NCI-H460 (cell line): ENCODE data around the gene KIRREL3. TPM values are rescaled to one million over a fixed set of nuclear protein-coding genes. Genes with fewer than 3 reads are reported as not detected.

ENCODE experiments used
- DNase-seq: peaks from one replicate; pipeline ENCODE4 v3.0.0-alpha.2; 2016; ENCODE audit warnings: low read depth; ENCODE audit errors: extremely low read depth
- total RNA-seq: library from RNA; depleted of rRNA; stranded (reverse); fragments of >200 nt; shearing (Covaris generic); gene quantifications from 2 replicates; pipeline ENCODE4 v1.2.3, GENCODE V29; 2014

KIRREL3 gene
- total RNA-seq, 1 experiment from 2014 or later = not detected

DNA sequence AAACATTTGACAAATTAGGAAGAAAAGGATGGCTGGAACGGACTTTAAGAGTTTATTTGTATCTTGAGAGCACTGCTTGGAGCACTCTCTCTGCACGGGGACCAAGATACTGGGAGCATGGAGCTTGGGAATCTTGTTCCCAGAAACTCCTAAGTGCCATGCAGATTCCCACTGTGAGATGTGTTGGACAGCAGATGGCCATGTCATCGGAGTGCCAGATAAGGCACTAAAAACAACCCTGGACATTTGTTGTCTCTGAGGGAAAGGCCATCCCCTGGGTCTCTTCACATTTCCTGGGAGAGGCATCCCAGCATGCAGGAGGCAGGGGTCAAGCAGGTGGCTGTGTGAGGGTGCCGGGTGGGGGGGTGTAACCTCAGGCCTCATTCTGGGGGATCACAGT, 2.9 kb downstream of the KIRREL3 start:
- no peak for DNase-seq

DNA sequence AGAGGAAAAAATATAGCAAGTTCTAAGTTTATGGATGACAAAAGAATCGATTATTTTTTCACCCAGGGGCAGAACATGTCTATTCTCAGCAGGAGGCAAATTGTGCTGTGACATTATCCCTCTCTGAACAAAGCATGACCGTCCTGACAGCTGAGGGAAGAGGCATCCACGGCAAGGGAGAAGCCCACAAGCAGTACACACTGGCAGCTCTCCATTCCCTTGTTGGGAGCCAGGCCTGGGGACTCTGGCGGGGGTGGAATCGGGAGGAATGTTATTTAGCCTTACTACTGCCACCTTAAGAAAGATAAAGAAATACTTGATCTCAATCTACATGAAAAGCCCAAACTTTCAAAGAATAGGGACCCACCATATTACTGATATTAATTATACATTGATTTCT, 3.4 kb downstream of the KIRREL3 start:
- DNase-seq = no peak

DNA sequence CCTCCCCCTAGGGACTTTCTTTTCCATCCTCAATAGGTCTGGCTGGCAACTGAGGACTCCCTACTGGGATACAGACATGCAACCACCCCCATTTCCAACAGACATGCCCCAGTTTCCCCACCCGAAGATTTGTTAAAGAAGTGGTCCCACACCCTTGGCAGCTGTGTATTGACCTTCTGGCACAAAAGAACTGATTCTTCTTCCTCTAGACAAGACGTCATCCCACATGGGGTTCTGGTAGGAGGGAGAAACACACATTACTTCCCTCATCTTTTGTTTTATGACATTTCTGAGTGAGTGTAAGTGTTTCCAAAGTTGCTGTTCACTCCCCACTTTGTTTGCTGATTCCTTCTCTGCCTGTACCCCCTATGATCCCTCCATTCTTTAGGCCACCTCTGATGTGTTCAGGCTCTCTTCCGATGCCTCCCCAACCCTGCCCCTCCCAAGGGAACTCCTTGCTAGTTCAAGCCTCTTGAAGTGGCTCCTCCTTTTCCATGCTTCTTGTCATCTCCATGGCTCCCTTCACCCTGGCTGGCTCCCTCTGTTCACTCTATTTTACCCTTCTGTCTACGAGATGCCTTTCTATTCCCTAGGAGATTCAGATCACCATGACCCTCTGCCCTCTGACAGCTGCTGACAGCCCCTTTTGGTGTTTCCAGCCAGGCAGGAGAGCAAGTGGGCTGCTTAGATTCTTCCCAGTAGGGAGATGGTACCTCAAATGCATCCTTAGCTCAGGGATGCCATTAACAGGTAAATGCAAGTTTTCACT, 4.3 kb downstream of the KIRREL3 start:
- DNase-seq = no peak

DNA sequence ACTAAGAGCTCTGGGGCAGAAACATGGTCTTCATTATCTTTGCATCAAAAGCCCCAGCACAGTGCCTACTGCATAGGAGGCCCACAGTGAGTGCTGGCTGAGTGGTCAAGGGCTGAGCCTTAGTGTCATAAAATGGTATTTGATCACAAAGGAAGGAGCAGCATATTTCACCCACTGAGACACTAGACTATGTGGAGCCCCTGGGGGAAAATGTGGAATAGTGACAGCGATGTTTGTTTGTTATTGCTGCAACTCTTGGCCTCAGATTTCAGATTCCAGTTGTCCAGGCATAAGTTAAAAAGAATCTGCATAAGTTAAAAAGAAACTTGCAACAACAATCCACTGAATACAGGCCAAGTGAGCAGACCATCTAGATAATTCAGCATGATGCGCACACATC, 7.0 kb downstream of the KIRREL3 start:
- DNase-seq = no peak

DNA sequence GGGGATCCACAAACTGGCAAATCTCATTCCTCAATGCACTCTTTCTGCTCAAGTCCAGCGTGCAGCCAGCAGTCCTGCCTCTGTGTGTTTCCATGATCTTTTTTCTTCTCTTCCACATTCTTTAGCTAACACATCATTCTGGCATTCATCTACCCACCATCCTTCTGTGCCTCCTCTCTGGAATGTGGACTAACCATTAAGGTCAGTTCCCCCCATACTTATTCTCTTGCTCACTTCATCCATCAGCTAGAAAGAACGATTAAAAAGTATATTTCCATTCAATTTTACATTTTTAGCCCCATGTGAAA, 7.8 kb downstream of the KIRREL3 start:
- DNase-seq = no peak

DNA sequence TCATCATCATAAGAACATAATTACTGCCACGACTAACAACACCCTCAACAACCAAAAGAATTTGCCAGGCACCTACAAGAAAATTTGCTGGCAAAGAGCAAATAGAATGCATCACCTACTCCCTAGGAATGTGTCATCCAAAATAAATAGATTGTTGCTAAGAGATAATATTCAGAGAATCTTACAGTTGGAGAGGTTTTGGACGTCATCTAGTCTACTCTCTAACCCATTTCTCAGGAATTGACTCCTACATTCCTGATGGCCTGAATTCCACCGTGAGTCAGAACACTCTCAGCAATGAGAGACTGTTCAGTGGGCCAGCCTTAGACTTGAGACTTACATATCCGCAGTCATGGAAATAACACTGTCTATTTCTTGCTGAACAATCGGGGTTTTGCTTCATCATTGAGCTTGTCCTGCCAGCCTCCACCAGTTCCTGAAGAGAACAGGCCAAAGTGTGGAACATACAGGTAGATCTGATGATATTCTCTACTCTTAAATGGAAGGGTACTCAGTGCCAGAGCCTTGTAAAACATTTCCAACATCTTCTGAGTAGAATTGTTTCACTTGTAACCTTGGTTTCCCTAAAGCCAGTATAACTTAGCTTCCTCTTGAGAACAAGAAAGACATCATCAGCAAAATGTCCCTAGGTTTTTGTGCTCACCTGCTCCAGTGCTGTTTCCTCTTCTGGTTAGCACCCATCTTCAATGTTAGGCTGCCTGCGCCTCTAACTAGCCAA, 8.3 kb downstream of the KIRREL3 start:
- no peak for DNase-seq

DNA sequence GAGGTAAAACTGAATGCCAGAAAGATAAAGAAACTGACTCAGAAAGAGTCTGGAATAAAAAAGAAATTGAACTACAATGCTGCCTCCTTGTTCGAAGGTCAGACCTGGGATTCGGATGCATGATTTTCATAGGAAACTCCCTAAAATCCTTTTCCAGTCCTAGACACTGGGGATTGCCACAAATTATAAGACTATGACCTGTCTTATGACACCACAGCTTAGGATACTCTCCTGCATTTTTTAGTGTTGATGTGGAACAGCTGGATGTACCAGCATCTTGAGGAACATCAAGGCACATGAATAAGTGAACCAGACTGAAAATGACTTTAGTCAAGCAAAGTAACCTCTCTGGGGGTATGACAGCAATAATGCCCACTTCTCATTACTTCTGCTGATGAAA, 9.0 kb downstream of the KIRREL3 start:
- no peak for DNase-seq

DNA sequence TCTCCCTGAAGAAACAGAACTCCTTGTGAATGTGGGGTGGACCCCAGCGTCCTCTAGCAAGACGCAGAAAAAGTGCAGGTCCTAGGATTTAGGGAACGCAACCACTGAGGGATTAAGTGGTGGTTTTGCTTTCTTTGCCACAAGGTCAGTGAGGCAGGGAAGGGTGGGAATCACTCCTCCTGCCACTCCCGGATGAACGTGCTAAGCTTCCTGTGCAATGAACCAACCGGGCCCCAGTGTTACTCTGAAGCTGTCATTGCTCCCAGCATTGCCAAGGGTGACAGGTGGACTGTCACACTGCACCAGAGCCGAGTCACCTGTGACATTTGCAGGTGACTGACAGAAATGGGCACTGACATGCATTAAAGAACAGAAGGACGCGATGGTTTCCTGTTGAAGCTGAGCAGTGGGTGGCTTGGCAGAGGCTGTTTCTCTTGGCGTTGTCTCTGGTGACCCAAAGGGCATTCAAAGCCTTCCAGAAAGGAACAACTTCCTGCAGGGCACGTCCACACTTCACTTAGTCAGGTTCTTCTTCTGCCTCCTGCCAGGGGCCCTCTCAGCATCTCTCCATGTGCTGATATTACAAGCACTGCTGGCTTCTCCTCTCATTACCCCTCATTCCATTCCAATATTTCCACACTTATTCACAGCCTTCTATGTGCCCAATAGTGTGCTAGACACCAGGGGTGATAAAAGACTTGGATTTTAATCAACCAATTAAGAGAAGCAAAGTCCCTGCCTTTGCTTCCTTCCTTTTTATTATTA, 9.7 kb downstream of the KIRREL3 start:
- no peak for DNase-seq

DNA sequence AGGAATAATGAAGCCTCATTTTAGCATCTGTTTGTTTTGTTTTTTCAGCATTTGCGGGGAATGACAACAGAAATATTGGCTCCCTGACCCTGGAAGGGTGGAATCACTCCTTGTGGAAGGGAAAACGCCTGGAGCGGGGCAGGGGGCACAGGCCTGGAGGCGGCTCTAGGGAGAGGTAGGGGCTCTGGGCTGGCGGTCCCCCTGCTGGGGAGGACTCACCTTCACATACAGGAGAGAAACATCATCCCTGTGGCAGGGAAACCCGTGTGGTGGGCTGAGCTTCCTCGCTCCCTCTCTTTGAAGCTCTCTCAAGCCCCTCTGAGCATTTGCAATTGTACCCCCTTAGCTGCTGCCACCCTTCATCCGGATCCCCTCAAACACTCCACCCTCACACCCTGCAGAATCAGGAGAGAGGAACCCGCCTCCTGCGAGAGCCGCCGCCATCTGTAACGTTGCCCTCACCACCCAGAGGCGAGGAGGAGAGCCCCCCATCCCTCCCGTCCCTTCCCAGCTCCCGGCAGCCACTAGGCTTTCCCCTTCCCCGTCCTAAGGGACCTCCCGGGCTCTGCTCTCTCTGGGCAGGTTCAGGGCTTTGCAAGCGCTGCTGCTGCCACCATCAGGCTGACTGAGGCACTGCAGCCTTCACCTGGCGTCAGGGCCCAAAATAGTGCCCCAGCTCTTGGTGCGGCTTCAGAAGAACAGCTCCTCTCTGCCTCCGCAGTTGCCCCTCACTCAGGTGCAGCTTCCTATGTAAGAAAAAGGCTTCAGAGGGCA, 10.4 kb downstream of the KIRREL3 start:
- peak; percentile 28 for DNase-seq

DNA sequence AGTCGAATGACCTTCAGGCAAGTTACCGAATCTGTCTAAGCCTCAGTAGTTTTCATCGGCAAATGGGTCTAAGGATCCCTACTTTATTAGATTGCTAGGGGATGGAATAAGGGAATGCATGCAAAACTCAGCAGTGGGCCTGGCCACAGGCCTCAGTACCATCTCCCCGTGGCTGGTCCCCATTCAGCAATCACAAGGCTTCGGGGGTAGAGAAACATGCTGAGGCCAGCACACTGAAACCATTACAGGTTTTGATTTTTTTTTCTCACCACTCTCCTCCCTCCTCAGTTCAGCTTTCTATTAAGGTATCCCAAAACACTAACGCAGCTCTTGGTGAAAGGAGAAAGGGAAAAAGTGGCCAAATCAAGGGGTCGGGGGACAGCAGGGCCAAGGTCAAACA, 11.9 kb downstream of the KIRREL3 start:
- no peak for DNase-seq

DNA sequence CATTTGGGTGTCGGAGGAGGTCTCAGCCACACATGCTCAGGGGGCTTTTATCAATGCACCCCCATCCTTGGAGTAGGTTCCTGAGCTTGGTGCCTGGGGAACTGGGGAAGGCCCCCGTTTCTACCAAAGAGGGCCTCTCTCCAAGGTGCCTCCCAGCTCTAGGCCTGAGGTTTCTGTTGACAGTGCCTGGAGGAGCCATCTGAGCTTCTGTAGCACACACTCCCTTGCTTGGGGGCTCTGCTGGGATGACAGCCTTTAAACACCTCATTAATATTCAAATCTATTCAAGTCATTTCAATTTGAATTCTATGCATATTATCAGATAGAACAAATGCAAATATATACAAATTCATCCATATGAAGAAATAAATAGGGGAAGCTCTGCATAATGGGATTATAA, 18.9 kb downstream of the KIRREL3 start:
- no peak for DNase-seq

DNA sequence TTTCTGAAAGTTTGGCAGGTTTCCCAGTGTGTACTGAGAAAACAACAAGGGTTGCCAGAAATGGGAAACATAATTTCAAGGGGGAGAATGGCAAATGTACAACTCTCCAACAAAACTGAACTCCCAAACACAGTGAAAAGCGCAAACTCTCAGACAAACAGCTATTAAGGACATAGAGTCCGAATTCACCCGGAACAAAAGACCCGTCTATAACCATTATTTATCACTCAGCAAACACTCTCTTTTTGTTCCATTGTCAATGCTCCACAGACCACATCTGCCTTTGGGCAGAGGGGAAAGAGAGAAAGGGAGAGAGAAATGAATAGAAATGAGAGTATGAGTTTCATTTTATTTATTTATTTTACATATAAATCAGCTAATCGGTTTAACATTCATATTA, 21.7 kb downstream of the KIRREL3 start:
- no peak for DNase-seq

DNA sequence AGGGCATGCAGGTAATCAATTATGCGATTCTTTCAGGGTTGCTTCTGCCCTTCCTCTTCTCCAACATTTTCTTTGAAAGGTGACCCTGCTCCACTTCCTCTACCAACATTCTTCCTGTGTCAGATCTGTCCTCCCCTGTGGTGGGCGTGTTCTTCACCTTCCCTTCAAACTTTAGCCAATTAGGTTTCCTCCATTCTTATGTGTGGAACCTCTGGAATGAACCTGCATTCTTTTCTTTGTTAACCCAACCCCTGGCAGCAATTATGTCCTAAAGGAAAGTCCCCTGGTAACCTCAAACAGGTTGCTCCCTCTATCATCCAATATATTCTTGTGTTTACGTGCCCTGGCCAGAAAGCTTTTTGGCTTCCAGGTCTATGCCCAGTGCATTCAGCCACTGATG, 22.4 kb downstream of the KIRREL3 start:
- DNase-seq = no peak

DNA sequence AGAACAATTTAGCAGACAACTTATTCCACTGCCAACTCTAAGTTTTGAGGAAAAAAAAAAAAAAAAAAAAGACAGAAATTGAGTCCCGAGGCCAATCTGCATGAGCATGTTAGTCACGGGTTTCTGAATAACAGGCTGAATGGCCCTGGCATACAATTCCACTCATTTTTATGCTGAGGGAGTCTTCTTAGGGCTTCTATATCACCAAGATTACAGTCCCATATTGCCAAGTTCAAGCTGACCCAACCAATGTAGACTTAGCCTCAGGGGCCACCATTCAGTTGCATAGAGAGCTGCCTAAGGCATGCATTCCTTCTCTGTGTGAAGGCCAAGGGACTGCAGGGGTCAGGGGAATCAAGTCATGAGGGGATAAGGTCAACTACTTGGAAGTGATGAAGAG, 27.5 kb downstream of the KIRREL3 start:
- no peak for DNase-seq

DNA sequence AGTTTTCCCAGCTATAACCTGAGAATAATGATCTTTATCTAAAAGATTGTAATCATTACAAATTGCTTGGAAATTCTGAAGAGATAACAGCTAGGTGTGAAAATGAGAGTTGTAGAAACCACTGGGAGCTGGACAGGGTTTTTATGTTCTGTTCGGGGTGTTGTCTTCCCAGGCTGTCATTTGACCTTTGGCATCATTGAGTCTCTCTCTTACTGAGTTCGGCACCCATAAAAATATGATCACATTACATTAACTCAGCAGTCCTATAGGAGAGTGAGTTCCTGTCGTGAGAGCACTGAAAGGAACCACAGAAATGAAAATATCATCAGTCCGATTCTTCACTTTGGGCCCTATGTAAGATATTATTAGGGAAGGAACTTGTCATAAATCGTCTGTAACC, 29.3 kb downstream of the KIRREL3 start:
- DNase-seq = no peak

DNA sequence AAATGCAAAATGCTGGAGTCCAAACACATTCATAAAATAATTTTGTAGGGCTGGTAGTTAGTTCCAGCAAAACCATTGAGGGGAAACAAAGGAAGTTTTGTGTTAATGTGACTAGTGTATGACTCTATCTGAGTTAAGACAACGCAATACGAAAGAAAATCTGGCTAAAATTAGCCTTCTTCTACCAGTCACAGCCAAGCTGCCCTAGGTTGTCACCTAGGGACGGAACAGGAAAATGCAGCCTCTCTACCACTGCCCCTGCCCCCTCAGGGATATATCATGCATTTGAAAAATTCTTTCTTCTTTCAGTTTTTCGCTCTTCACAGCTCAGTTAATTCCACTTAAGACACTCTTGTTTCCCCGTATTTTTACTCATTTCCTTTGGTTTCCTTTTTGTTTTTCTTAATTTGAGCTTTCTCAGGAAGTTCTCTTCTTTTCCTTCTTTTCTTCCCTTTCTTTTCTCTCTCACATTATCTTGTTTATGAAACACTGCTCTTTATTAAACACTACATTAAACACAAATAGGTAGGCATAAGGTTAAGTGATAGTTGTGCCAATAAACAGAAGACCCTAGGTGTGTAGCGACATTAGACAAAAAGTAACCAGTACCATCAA, 30.6 kb downstream of the KIRREL3 start:
- DNase-seq = no peak

DNA sequence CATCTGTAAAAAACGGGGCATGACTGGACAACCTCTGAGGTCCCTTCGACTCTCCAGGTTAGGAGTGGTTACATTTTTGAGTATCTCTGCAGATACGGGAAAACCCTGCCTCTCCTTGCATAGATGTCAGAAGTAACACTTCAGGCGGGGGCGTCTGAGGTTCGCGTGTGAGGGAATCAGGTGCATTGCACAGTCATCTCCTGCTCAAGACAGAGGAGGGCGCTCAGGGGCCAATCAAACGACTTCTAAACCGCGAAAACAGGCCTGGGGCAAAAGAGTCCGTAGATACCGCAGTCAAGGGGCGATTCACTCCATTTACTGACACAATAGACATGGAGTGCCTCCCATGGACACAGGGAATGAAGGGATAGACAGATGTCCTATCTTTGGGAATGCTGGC, 31.7 kb downstream of the KIRREL3 start:
- DNase-seq = no peak

DNA sequence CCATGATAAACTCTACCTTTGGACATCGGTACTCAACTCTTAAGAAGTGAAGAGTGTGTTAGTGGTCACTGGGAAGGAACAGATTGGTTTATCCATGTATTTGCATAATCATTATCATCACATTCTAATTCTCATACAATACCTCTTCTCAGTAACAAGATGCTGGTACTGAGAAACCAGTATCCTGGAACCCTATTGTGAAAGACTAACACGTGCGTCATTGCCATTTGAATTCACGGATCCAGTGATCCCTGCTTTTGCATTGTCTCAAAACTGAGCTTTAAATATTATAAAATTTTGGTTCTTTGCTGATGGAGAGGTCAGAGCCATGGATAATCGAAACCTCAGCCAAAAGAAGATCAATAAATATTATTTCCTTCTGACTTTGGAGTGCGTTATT, 35.2 kb downstream of the KIRREL3 start:
- DNase-seq = no peak

DNA sequence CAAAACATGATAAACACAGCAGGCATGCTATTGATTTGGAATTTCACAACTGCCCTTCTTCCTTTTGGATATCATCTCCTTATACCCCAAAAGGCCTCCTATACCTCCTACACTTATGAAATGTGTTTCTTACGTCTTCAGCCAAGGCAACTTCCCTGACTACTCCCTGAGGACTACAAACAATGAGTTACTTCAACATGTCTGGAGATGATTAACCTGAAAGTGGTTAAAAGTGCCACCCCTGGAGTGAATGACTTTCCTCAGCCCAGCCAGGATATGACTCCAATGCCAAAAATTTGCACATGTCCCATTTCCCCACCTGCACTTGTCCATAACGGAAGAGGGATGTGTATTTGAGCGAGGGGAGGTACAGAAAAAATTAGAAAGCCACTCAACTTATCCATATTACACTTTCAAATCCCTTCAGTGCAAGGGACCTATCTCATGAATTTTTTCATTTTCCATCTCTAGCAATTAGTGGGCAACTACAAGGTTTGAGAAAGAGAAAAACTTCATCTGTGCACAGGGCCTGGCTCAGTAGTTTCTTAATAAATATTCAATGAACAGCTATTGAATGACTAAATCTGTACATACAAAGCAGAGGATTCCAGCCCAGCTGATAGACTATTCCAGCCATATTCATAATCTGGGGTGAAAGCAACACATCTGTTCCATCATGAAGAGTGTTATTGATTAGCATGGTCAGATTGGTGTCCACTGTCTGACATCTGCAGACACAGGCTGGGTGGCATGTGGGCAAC, 36.8 kb downstream of the KIRREL3 start:
- no peak for DNase-seq

DNA sequence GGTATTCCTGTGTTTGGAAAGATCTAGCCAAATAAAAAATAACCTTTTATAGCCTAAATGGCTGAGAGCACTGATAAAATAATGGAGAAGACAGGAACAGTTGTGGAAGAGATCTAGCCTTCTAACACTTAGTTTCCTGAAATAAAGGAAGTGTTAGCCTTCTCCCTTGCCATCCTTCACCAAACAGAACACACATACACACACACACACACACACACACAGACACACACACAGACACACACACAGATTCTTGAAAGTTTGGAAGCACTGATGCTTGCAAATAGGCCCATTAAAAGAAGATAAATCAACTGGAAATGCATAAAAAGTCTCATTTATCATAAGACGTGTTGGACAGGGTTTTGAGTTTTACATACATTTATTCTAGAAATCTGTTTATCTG, 37.5 kb downstream of the KIRREL3 start:
- no peak for DNase-seq
